ENCODE results near the gene SP1. TPM values are rescaled to one million over a fixed set of nuclear protein-coding genes. Genes with fewer than 3 reads are reported as not detected.
"Not testable (repeated sequence)": the region's sequence is repeated elsewhere in the genome, so short reads cannot be mapped to it uniquely, and the experiment has no call there.

SP1 gene
- polyA plus RNA-seq, 3 donors = 15.1 to 80.7 (median 22.7) TPM

- TF ChIP-seq CTCF (IDR thresholded peaks at IDR 0.05) = no peak
- H3K4me3 ChIP-seq (replicated peaks in 1 of 3; ENCODE audit: low read depth in 2 of 3, low read length in 3 of 3) = no peak overlapping the region
- Mint-ChIP-seq H3K4me1 (peaks cover 42% of the 10 kb centered on the region), H3K9me3 (no peaks in the 10 kb centered on the region), H3K36me3 (peaks cover 50 to 59% of the 10 kb centered on the region in 2 donors), H3K27me3 (ENCODE audit: low read depth in 3 of 3) (peaks cover 0 to 1% (median 0%) of the 10 kb centered on the region in 3 donors), H3K4me3 (no peak overlapping the region), H3K27ac (peak overlapping the region in 1 of 7 donors; percentile 61)
- no peak for DNase-seq
- no peaks in the 10 kb centered on the region for H3K79me2 ChIP-seq (ENCODE audit: insufficient read depth, low read length)
- H3K4me2 ChIP-seq (replicated peaks; ENCODE audit: extremely low read depth, low read length, poor library complexity, severe bottlenecking) = no peak overlapping the region
- no peak overlapping the region for H2AFZ ChIP-seq (ENCODE audit: insufficient read depth, low read depth, low read length, poor library complexity, severe bottlenecking)
- no CpG with 5 or more reads among the region's 3 CpGs for WGBS (ENCODE audit: insufficient coverage)
- H3K36me3 ChIP-seq (replicated peaks in 1 of 2; ENCODE audit: control insufficient read depth in 1 of 2, insufficient read depth in 2 of 2, low read length in 2 of 2) = peaks cover 40 to 56% of the 10 kb centered on the region in 2 donors
- intact Hi-C loops (cut with micrococcal nuclease) = no loop called here
- H4K20me1 ChIP-seq (ENCODE audit: insufficient read depth, low read length) = peaks cover 50% of the 10 kb centered on the region
- H3K4me1 ChIP-seq (ENCODE audit: control insufficient read depth in 1 of 2, insufficient read depth in 2 of 2, low read length in 2 of 2) = peaks cover 17 to 20% of the 10 kb centered on the region in 2 donors
- no peaks in the 10 kb centered on the region for H3K9me3 ChIP-seq (replicated peaks in 1 of 2; ENCODE audit: control insufficient read depth in 1 of 2, insufficient read depth in 1 of 2, low read length in 2 of 2)
- no peak overlapping the region for H3K9ac ChIP-seq (ENCODE audit: insufficient read depth, low read length, poor library complexity, severe bottlenecking)
- H3K27me3 ChIP-seq (ENCODE audit: control insufficient read depth in 2 of 2, insufficient read depth in 2 of 2, low read length in 2 of 2) = no peaks in the 10 kb centered on the region
- no peak overlapping the region for H3K27ac ChIP-seq (ENCODE audit: low read depth in 1 of 2, low read length in 2 of 2)
Measured at GRCh38 chr12:53413485-53414204, 33.7 kb downstream of the SP1 start.

- Histone ChIP-seq H3K4me3 (replicated peaks in 1 of 3; ENCODE audit: low read depth in 2 of 3, low read length in 3 of 3) (no peak overlapping the region), H3K36me3 (replicated peaks in 1 of 2; ENCODE audit: control insufficient read depth in 1 of 2, insufficient read depth in 2 of 2, low read length in 2 of 2) (peaks cover 30 to 43% of the 10 kb centered on the region in 2 donors), H4K20me1 (ENCODE audit: insufficient read depth, low read length) (peaks cover 40% of the 10 kb centered on the region), H2AFZ (ENCODE audit: insufficient read depth, low read depth, low read length, poor library complexity, severe bottlenecking) (no peak overlapping the region), H3K9ac (ENCODE audit: insufficient read depth, low read length, poor library complexity, severe bottlenecking) (no peak overlapping the region), H3K9me3 (replicated peaks in 1 of 2; ENCODE audit: control insufficient read depth in 1 of 2, insufficient read depth in 1 of 2, low read length in 2 of 2) (no peaks in the 10 kb centered on the region), H3K27ac (ENCODE audit: low read depth in 1 of 2, low read length in 2 of 2) (peak overlapping the region in 1 of 2 donors; percentile 12), H3K4me2 (replicated peaks; ENCODE audit: extremely low read depth, low read length, poor library complexity, severe bottlenecking) (no peak overlapping the region), H3K4me1 (ENCODE audit: control insufficient read depth in 1 of 2, insufficient read depth in 2 of 2, low read length in 2 of 2) (peaks cover 17 to 20% of the 10 kb centered on the region in 2 donors), H3K79me2 (ENCODE audit: insufficient read depth, low read length) (no peaks in the 10 kb centered on the region), H3K27me3 (ENCODE audit: control insufficient read depth in 2 of 2, insufficient read depth in 2 of 2, low read length in 2 of 2) (no peaks in the 10 kb centered on the region)
- no CpG with 5 or more reads among the region's 3 CpGs for WGBS (ENCODE audit: insufficient coverage)
- peak overlapping the region in 5 of 7 donors; percentile 8 to 55 (median 31) for H3K27ac Mint-ChIP-seq
- no peak for DNase-seq
- no peak for TF ChIP-seq CTCF (IDR thresholded peaks at IDR 0.05)
- peaks cover 0 to 1% (median 1%) of the 10 kb centered on the region in 3 donors for H3K27me3 Mint-ChIP-seq (ENCODE audit: low read depth in 3 of 3)
- no peaks in the 10 kb centered on the region for H3K9me3 Mint-ChIP-seq
- intact Hi-C loops (cut with micrococcal nuclease) = no loop called here
- peaks cover 38 to 47% of the 10 kb centered on the region in 2 donors for H3K36me3 Mint-ChIP-seq
- H3K4me3 Mint-ChIP-seq = no peak overlapping the region
- peaks cover 45% of the 10 kb centered on the region for H3K4me1 Mint-ChIP-seq
Measured at GRCh38 chr12:53414756-53415417, 34.9 kb downstream of the SP1 start.

GRCh38 chr12:53415752-53416389 is 35.9 kb downstream of the SP1 start:
- Mint-ChIP-seq H3K36me3 (peaks cover 31 to 37% of the 10 kb centered on the region in 2 donors), H3K27ac (peak overlapping the region; percentile 1 to 71 (median 55)), H3K4me1 (peaks cover 45% of the 10 kb centered on the region)
- H3K4me2 ChIP-seq (replicated peaks; ENCODE audit: extremely low read depth, low read length, poor library complexity, severe bottlenecking); H3K27me3 Mint-ChIP-seq (ENCODE audit: low read depth in 3 of 3); H3K4me3 Mint-ChIP-seq; intact Hi-C loops (cut with micrococcal nuclease); DNase-seq; H2AFZ ChIP-seq (ENCODE audit: insufficient read depth, low read depth, low read length, poor library complexity, severe bottlenecking); H3K9me3 ChIP-seq (replicated peaks in 1 of 2; ENCODE audit: control insufficient read depth in 1 of 2, insufficient read depth in 1 of 2, low read length in 2 of 2); H3K9me3 Mint-ChIP-seq; H3K4me3 ChIP-seq (replicated peaks in 1 of 3; ENCODE audit: low read depth in 2 of 3, low read length in 3 of 3); H3K79me2 ChIP-seq (ENCODE audit: insufficient read depth, low read length); H3K9ac ChIP-seq (ENCODE audit: insufficient read depth, low read length, poor library complexity, severe bottlenecking); H3K27me3 ChIP-seq (ENCODE audit: control insufficient read depth in 2 of 2, insufficient read depth in 2 of 2, low read length in 2 of 2): not testable (repeated sequence)
- Histone ChIP-seq H3K27ac (ENCODE audit: low read depth in 1 of 2, low read length in 2 of 2) (peak overlapping the region in 1 of 2 donors; percentile 12), H4K20me1 (ENCODE audit: insufficient read depth, low read length) (peaks cover 37% of the 10 kb centered on the region), H3K36me3 (replicated peaks in 1 of 2; ENCODE audit: control insufficient read depth in 1 of 2, insufficient read depth in 2 of 2, low read length in 2 of 2) (peaks cover 27 to 34% of the 10 kb centered on the region in 2 donors), H3K4me1 (ENCODE audit: control insufficient read depth in 1 of 2, insufficient read depth in 2 of 2, low read length in 2 of 2) (peaks cover 17 to 20% of the 10 kb centered on the region in 2 donors)
- WGBS (ENCODE audit: insufficient coverage) = no CpG with 5 or more reads among the region's 2 CpGs
